IPS-18a (cell line): ENCODE measurements around the gene SCN4A.
"Not testable (repeated sequence)": the region's sequence is repeated elsewhere in the genome, so short reads cannot be mapped to it uniquely, and the experiment has no call there.

Experiments used
- H3K27ac ChIP-seq: one replicate; pipeline ENCODE4 v1.5.1; 2013; ENCODE audit warnings: low read length
- H3K27me3 ChIP-seq: one replicate; pipeline ENCODE4 v1.6.1; 2013; ENCODE audit warnings: mild to moderate bottlenecking, low read length; ENCODE audit not compliant: control insufficient read depth, insufficient read depth
- H3K36me3 ChIP-seq: one replicate; pipeline ENCODE4 v1.6.1; 2013; ENCODE audit warnings: low read depth, low read length; ENCODE audit not compliant: control insufficient read depth
- H3K4me1 ChIP-seq: one replicate; pipeline ENCODE4 v1.6.1; 2013; ENCODE audit warnings: low read depth, low read length; ENCODE audit not compliant: control insufficient read depth
- H3K4me3 ChIP-seq: one replicate; pipeline ENCODE4 v1.5.1; 2013; ENCODE audit warnings: low read length
- H3K9ac ChIP-seq: one replicate; pipeline ENCODE4 v1.6.1; 2013; ENCODE audit warnings: mild to moderate bottlenecking, low read length, moderate library complexity
- H3K9me3 ChIP-seq: one replicate; pipeline ENCODE4 v1.6.1; 2013; ENCODE audit warnings: low read depth, low read length; ENCODE audit not compliant: control insufficient read depth

The SCN4A gene

GRCh38 chr17:64007089-64007837, 34.5 kb upstream of the SCN4A start:
- not testable (repeated sequence) for H3K4me1 ChIP-seq, H3K27me3 ChIP-seq, H3K9me3 ChIP-seq, H3K9ac ChIP-seq, H3K36me3 ChIP-seq, H3K4me3 ChIP-seq, H3K27ac ChIP-seq

DNA sequence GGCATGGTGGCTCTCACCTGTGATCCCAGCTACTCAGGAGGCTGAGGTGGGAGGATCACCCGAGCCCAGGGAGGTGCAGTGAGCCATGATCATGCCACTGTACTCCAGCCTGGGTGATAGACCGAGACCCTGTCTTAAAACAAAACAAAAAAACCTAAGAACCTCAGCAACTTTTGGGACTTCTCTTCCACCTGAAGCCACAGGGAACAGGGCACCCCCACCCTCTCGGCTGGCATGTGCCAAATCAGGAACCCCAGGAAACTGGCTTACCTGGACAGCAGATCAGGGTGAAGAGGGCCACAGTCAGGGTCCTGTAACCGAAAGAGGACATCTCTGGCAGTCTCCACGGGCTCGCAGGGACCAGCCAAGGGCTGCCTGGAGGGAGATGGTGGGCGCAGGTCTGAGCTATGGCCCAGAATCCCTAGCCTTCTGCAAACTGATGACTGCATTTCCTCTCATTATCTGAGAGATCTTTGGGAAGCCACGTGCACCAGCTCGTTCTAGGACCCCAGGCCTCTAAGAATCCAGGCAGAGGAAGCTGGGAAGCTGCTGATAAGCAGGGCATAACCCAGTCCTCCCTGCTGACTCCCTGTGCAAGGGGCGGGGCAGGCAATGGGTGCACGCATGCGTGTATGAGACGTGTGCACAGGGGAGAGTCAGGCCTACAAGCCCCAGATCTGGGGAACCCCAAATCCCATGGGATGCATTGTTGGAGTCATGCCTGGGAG, 33.8 kb upstream of the SCN4A start:
- no peaks in the 10 kb centered on the region for H3K27me3 ChIP-seq

DNA sequence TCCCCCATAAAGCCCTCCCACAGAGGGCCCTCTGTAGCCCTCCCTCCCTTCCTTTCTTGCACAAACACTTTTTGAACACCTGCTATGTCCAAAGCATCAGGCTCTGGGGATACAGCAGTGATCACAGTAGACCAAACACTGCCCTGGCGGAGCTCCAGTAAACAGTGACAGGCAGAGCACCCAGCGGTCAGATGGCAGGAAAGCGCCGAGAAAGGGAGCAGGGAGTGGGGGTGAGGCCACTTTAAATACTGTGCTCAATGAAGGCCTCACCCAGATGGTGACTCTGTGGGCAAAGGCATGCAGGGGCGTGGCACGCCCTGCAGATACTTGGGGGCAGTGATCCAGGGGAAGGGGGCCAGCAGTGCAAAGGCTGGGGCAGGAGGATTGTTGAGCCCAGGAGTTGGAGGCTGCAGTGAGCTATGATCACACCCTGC, 33.0 kb upstream of the SCN4A start:
- H3K27me3 ChIP-seq = no peaks in the 10 kb centered on the region
- no peak overlapping the region for H3K27ac ChIP-seq
- H3K4me3 ChIP-seq = no peak overlapping the region
- H3K9me3 ChIP-seq = no peaks in the 10 kb centered on the region
- peaks cover 9% of the 10 kb centered on the region for H3K4me1 ChIP-seq
- H3K36me3 ChIP-seq = no peaks in the 10 kb centered on the region
- no peak overlapping the region for H3K9ac ChIP-seq

More for the DNA sequence above, 33.8 kb upstream of the SCN4A start:
- Histone ChIP-seq H3K9ac (no peak overlapping the region), H3K4me1 (peaks cover 9% of the 10 kb centered on the region), H3K27ac (no peak overlapping the region), H3K9me3 (no peaks in the 10 kb centered on the region), H3K4me3 (no peak overlapping the region), H3K36me3 (no peaks in the 10 kb centered on the region)

- Histone ChIP-seq H3K27ac (no peak overlapping the region), H3K36me3 (no peaks in the 10 kb centered on the region), H3K9ac (no peak overlapping the region), H3K9me3 (no peaks in the 10 kb centered on the region), H3K27me3 (no peaks in the 10 kb centered on the region), H3K4me3 (no peak overlapping the region), H3K4me1 (peaks cover 7% of the 10 kb centered on the region)
Measured at GRCh38 chr17:64004903-64005733, 32.4 kb upstream of the SCN4A start.

DNA sequence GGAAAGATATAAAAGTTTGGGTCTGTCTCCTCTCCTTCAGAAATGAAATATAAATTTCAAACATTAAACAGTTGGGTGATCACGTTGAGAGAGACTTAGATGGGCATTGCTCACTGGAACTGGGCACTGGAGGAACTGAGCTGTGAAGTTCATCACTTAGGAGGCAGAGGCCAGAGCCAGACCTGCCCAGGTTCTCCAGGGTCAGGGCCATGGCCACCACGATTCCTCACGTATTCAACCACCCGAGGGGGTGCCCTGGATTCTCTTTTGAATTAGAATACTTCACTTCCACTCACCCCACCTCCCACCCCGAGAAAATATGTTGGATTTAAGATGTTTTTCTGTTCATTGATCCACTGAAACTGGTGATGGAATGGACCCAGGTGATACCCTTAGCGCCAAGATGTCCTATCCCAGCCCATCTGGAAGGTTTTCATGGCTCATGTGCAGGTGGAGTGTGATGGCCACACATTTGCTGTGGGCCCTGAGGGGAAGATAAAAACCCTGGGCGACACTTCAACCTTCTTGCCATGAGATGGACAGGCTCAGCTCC, 31.6 kb upstream of the SCN4A start:
- Histone ChIP-seq H3K36me3 (no peaks in the 10 kb centered on the region), H3K4me3 (no peak overlapping the region), H3K9me3 (no peaks in the 10 kb centered on the region), H3K9ac (no peak overlapping the region), H3K27ac (no peak overlapping the region), H3K4me1 (peaks cover 4% of the 10 kb centered on the region), H3K27me3 (peaks cover 3% of the 10 kb centered on the region)

- Histone ChIP-seq H3K4me1 (peaks cover 4% of the 10 kb centered on the region), H3K4me3 (no peak overlapping the region), H3K27me3 (peaks cover 9% of the 10 kb centered on the region), H3K9ac (no peak overlapping the region), H3K27ac (no peak overlapping the region), H3K36me3 (no peaks in the 10 kb centered on the region), H3K9me3 (no peaks in the 10 kb centered on the region)
Measured at GRCh38 chr17:64003526-64004121, 30.9 kb upstream of the SCN4A start.

DNA sequence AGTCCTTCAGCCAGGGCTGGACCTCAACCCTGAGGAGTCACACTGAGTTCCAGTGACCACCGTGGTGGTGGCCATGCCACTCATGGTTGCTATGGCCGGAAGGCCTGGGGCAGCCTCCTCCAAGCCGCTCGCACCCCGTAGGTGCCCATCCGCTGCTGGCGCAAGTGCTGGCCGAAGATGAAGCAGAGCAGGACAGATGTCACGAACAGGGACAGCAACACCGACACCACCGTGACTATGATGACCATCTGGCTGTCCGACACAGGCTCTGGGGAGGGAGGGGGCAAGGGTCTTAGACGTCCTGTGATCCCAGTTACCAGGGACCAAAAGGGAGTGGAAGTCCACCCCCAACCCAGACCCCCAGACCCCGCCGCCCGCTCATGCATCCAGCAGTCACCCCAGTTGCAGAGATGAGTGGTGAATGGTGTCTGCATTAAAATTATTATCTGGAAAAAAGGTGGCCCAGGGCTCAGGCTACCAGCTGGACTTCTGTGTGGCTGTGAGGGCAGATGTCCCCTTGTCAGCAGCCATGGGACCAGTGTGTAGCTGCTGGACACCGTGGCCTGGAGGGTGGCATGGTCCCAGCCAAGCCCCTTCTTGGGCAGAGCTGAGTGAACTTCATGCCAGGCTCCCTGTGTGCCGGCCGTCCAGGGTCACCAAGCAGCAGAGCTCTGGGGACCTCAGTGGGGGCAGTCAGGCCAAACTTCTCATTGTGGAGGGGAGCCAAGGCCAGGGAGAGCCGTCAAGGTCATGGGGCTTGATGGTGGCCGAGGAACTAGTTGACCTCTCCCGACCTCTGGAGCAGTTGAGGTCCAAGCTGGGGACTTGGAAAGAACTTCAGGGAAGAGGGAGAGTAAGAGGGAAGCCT, 30.2 kb upstream of the SCN4A start:
- H3K4me1 ChIP-seq = peaks cover 4% of the 10 kb centered on the region
- peaks cover 9% of the 10 kb centered on the region for H3K27me3 ChIP-seq

GRCh38 chr17:64001763-64002529, 29.2 kb upstream of the SCN4A start:
- Histone ChIP-seq H3K4me1 (peaks cover 4% of the 10 kb centered on the region), H3K9me3 (no peaks in the 10 kb centered on the region), H3K27me3 (peaks cover 18% of the 10 kb centered on the region), H3K9ac (no peak overlapping the region), H3K27ac (no peak overlapping the region), H3K36me3 (no peaks in the 10 kb centered on the region), H3K4me3 (no peak overlapping the region)

More for the DNA sequence above, 30.2 kb upstream of the SCN4A start:
- H3K27ac ChIP-seq = no peak overlapping the region
- H3K4me3 ChIP-seq = no peak overlapping the region
- no peaks in the 10 kb centered on the region for H3K36me3 ChIP-seq
- H3K9ac ChIP-seq = no peak overlapping the region
- no peaks in the 10 kb centered on the region for H3K9me3 ChIP-seq

- Histone ChIP-seq H3K4me3 (no peak overlapping the region), H3K27me3 (peaks cover 23% of the 10 kb centered on the region), H3K27ac (no peak overlapping the region), H3K9me3 (no peaks in the 10 kb centered on the region), H3K4me1 (peaks cover 4% of the 10 kb centered on the region), H3K36me3 (no peaks in the 10 kb centered on the region), H3K9ac (no peak overlapping the region)
Measured at GRCh38 chr17:64001091-64001579, 28.4 kb upstream of the SCN4A start.
